Loucy (cell line): ENCODE results near the gene SMYD4.
A peak's percentile ranks its signal among the peaks of the same experiment; 100 is the strongest.

Experiments
- H2AFZ ChIP-seq: fragments of 200-600 bp; sonication (generic); 2 replicates; pipeline ENCODE4 v1.6.0; 2016; ENCODE audit warnings: antibody characterized with exemption, mild to moderate bottlenecking, low read length, moderate library complexity
- H3F3A ChIP-seq: fragments of 200-600 bp; 2 replicates; pipeline ENCODE4 v1.6.0; 2016; ENCODE audit warnings: antibody characterized with exemption, low read depth, mild to moderate bottlenecking
- H3K27me3 ChIP-seq: fragments of 200-600 bp; sonication (generic); 2 replicates; pipeline ENCODE4 v1.6.1; 2014; ENCODE audit warnings: low read length, mild to moderate bottlenecking; ENCODE audit not compliant: insufficient read depth, poor library complexity, severe bottlenecking
- H3K36me3 ChIP-seq: fragments of 200-600 bp; sonication (generic); 2 replicates; pipeline ENCODE4 v1.6.1; 2016; ENCODE audit warnings: low read length; ENCODE audit not compliant: insufficient read depth
- H3K4me1 ChIP-seq: fragments of 200-600 bp; sonication (generic); 2 replicates; pipeline ENCODE4 v1.5.1; 2014; ENCODE audit warnings: low read length, mild to moderate bottlenecking; ENCODE audit not compliant: insufficient read depth, poor library complexity, severe bottlenecking
- H3K4me2 ChIP-seq: fragments of 200-600 bp; sonication (generic); 2 replicates; pipeline ENCODE4 v1.6.0; 2014; ENCODE audit warnings: antibody characterized with exemption, low read length, low read depth, mild to moderate bottlenecking; ENCODE audit not compliant: poor library complexity, severe bottlenecking
- H3K4me3 ChIP-seq: fragments of 200-600 bp; sonication (generic); 2 replicates; pipeline ENCODE4 v1.5.1; 2014; ENCODE audit warnings: low read length, mild to moderate bottlenecking, mixed read lengths; ENCODE audit not compliant: poor library complexity, severe bottlenecking
- H3K79me2 ChIP-seq: fragments of 200-600 bp; sonication (generic); 2 replicates; pipeline ENCODE4 v1.6.1; 2014; ENCODE audit warnings: low read length; ENCODE audit not compliant: insufficient read depth
- H3K9ac ChIP-seq: fragments of 200-600 bp; sonication (generic); 2 replicates; pipeline ENCODE4 v1.6.0; 2014; ENCODE audit warnings: mild to moderate bottlenecking, low read depth, low read length, moderate library complexity; ENCODE audit not compliant: poor library complexity, severe bottlenecking
- H3K9me2 ChIP-seq: fragments of 200-600 bp; sonication (generic); replicated peaks from 2 replicates; pipeline ENCODE4 v1.6.1; 2016; ENCODE audit warnings: low read depth, low read length, mixed read lengths
- H3K9me3 ChIP-seq: fragments of 200-600 bp; sonication (generic); 2 replicates; pipeline ENCODE4 v1.6.1; 2014; ENCODE audit warnings: mild to moderate bottlenecking, antibody characterized with exemption, low read length, low read depth; ENCODE audit not compliant: insufficient read depth
- H4K20me1 ChIP-seq: fragments of 200-600 bp; sonication (generic); 2 replicates; pipeline ENCODE4 v1.6.0; 2014; ENCODE audit warnings: antibody characterized with exemption, low read length, mild to moderate bottlenecking; ENCODE audit not compliant: insufficient read depth, poor library complexity, severe bottlenecking
- CTCF ChIP-seq: fragments of 200-600 bp; sonication (generic); conservative IDR thresholded peaks from 2 replicates; pipeline ENCODE4 v1.5.1; 2014; ENCODE audit warnings: mild to moderate bottlenecking, antibody characterized with exemption, low read length
- EZH2phosphoT487 ChIP-seq: fragments of 200-600 bp; IDR thresholded peaks from 2 replicates; pipeline ENCODE4 v1.6.1; 2018; ENCODE audit warnings: antibody characterized with exemption, mild to moderate bottlenecking, moderate library complexity, borderline replicate concordance

SMYD4 gene

DNA sequence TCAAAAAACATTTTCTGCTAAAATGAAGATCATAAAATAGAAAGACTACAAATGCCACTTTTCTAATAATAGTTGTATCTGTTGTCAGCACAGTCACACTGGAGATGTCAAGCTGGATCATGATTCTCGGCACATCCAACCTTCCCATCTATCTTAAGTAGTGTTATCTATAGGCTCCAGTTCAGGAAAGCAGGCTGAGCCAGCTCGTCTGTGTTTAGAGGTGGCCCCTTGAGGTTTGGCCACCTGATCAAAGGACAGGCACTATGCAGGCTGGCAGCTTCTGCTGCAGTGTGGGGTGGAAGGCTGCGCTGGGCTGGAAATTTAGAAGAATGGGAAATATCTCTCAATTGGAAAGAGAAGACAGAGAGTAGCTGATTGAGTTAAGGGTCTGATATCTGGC lies 32.4 kb downstream of the SMYD4 start:
- TF ChIP-seq CTCF (no peak), EZH2phosphoT487 (no peak)
- peaks cover 18% of the 10 kb centered on the region; the same call in 1 of the 2 replicates for H3K79me2 ChIP-seq
- H3K9me3 ChIP-seq = no peaks in the 10 kb centered on the region
- no peak overlapping the region for H3K4me3 ChIP-seq
- H3K4me1 ChIP-seq = no peaks in the 10 kb centered on the region
- H3K9ac ChIP-seq = peak overlapping the region; percentile 1
- H4K20me1 ChIP-seq = no peaks in the 10 kb centered on the region
- H3K9me2 ChIP-seq = no peaks in the 10 kb centered on the region
- no peaks in the 10 kb centered on the region for H3F3A ChIP-seq
- H3K27me3 ChIP-seq = no peaks in the 10 kb centered on the region
- no peak overlapping the region for H2AFZ ChIP-seq
- H3K4me2 ChIP-seq = peak overlapping the region; percentile 20
- H3K36me3 ChIP-seq = peaks cover 26% of the 10 kb centered on the region; the same call in 1 of the 2 replicates

DNA sequence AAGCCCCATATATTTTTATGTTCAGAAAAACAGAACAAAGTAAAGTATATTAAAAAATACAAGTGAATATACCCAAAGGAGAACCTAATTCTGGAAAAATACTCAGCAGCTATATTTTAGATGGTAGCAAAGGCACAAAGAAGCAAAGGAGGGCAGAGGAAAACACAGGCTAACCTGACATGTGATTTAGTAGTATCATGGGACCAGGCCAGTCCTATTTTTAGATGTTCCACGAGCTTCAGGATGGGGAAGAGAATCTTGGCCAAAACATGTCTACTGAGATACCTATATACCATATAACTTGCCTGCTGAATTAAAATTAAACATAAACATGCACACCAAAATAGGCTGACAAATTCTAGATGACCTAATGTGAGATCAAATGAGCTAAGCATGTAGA lies 32.9 kb downstream of the SMYD4 start:
- Histone ChIP-seq H3K9ac (peak overlapping the region; percentile 1), H3K4me2 (peak overlapping the region; percentile 20), H3F3A (no peaks in the 10 kb centered on the region), H2AFZ (no peak overlapping the region), H3K36me3 (peaks cover 21% of the 10 kb centered on the region; the same call in 1 of the 2 replicates), H3K79me2 (peaks cover 18% of the 10 kb centered on the region; the same call in 1 of the 2 replicates), H3K27me3 (no peaks in the 10 kb centered on the region), H3K4me3 (no peak overlapping the region), H4K20me1 (no peaks in the 10 kb centered on the region), H3K4me1 (no peaks in the 10 kb centered on the region), H3K9me3 (no peaks in the 10 kb centered on the region), H3K9me2 (no peaks in the 10 kb centered on the region)
- TF ChIP-seq CTCF = no peak
- no peak for TF ChIP-seq EZH2phosphoT487

- Histone ChIP-seq H3K9me2 (no peaks in the 10 kb centered on the region), H2AFZ (no peak overlapping the region), H4K20me1 (no peaks in the 10 kb centered on the region), H3K9ac (no peak overlapping the region), H3K4me2 (no peak overlapping the region), H3K9me3 (no peaks in the 10 kb centered on the region), H3F3A (no peaks in the 10 kb centered on the region), H3K4me3 (no peak overlapping the region), H3K79me2 (peaks cover 18% of the 10 kb centered on the region; the same call in 1 of the 2 replicates), H3K36me3 (0 out of 2 replicates have a peak, but pooled peaks cover 2% of the 10 kb centered on the region), H3K4me1 (no peaks in the 10 kb centered on the region), H3K27me3 (no peaks in the 10 kb centered on the region)
- no peak for TF ChIP-seq CTCF
- TF ChIP-seq EZH2phosphoT487 = no peak
These were observed 36.3 kb downstream of the SMYD4 start for GRCh38 chr17:1793447-1793806.
